RWPE1 (cell line): ENCODE data around the gene PLCD1.

Experiments used
- CTCF ChIA-PET: fragments of 350-600 bp; sonication (Branson Sonifier 250); formaldehyde crosslinking; extraction: SDS; loops from one replicate; lab custom pipeline; 2021; lab: Yijun Ruan, JAX
- POLR2A ChIA-PET: fragments of 400-600 bp; formaldehyde crosslinking; extraction: SDS; loops from one replicate; lab custom pipeline; 2020; ENCODE audit warnings: antibody characterized with exemption; ENCODE audit not compliant: low non-redundant PET; lab: Yijun Ruan, JAX
- DNase-seq: peaks from one replicate; pipeline ENCODE4 v3.0.0; 2012; ENCODE audit warnings: low spot score
- H3K27ac ChIP-seq: fragments of 450-650 bp; 2 replicates; pipeline ENCODE4 v1.5.1; 2017
- TF ChIP-seq, protein P1 (sequence below): fragments of 450-650 bp; conservative IDR thresholded peaks from 2 replicates; pipeline ENCODE4 v1.5.1; 2017; ENCODE audit warnings: low read depth, mild to moderate bottlenecking

PLCD1 gene

DNA sequence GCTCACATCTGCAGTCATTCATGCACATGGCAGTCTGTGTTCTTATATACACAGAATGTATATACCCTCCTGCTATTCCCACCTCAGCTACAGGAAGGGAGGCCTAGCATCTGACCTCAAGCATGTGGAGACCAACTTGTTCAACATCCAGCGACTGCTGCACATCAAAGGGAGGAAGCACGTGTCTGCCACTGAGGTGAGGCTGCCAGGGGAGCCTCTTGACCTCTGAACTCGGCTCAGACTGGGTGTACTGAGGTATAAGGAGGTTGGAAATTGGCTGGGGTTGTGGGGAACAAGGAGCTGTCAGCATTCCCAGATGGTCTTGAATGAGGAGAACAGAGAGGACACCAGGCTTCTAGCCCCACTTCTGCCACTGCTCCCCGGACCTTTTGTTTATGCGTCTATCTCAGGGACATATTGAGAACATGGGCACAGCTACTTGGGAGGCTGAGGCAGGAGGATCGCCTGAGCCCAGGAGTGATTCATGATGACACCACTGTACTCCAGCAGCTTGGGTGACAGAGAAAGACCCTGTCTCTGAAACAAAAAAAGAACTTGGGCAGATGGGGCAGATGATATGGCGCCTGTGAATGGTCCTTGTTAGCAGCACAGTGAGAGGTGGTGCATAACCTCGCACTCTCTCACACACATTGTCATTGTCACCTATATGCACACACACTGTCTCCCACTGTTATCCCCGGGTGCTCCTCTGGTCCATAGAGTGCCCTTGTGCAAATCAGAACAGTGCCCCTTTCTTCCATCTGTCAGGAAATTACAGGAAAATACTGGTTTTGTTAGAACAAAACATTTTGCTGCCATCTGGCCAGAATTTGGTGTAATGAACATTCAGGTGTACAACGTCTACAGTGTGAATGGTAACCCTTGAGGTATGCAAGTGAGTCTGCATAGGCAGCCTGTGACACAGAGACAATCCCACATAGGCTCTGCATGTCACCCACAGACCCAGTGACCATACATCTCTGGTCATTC, 33.5 kb downstream of the PLCD1 start:
- DNase-seq, result no peak
- TF ChIP-seq, protein P1, sequence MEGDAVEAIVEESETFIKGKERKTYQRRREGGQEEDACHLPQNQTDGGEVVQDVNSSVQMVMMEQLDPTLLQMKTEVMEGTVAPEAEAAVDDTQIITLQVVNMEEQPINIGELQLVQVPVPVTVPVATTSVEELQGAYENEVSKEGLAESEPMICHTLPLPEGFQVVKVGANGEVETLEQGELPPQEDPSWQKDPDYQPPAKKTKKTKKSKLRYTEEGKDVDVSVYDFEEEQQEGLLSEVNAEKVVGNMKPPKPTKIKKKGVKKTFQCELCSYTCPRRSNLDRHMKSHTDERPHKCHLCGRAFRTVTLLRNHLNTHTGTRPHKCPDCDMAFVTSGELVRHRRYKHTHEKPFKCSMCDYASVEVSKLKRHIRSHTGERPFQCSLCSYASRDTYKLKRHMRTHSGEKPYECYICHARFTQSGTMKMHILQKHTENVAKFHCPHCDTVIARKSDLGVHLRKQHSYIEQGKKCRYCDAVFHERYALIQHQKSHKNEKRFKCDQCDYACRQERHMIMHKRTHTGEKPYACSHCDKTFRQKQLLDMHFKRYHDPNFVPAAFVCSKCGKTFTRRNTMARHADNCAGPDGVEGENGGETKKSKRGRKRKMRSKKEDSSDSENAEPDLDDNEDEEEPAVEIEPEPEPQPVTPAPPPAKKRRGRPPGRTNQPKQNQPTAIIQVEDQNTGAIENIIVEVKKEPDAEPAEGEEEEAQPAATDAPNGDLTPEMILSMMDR, result no peak
- POLR2A ChIA-PET, result no interaction called here
- no peak overlapping the region; the same call in 1 of the 2 replicates for H3K27ac ChIP-seq
- CTCF ChIA-PET, result interaction anchor here (1.1 kb wide), 1 partner anchor 22 kb away, joined by 3 read pairs; no protein-coding TSS in a partner anchor

DNA sequence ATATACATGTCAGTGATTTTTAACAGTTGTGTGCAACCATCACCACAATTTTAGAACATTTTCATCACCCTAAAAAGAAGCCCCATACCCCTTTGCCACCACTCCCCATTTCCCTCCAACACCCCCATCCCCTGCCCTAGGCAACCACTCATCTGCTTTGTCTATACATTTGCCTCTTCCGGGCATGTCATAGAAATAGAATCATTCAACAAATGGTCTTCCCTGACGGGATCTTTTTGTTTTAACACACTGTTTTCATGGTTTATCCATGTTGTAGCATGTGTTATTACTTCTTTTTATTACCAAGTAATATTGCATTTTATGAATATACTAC, 34.8 kb downstream of the PLCD1 start:
- peak overlapping the region; percentile 65 for H3K27ac ChIP-seq
- CTCF ChIA-PET, result no interaction called here

DNA sequence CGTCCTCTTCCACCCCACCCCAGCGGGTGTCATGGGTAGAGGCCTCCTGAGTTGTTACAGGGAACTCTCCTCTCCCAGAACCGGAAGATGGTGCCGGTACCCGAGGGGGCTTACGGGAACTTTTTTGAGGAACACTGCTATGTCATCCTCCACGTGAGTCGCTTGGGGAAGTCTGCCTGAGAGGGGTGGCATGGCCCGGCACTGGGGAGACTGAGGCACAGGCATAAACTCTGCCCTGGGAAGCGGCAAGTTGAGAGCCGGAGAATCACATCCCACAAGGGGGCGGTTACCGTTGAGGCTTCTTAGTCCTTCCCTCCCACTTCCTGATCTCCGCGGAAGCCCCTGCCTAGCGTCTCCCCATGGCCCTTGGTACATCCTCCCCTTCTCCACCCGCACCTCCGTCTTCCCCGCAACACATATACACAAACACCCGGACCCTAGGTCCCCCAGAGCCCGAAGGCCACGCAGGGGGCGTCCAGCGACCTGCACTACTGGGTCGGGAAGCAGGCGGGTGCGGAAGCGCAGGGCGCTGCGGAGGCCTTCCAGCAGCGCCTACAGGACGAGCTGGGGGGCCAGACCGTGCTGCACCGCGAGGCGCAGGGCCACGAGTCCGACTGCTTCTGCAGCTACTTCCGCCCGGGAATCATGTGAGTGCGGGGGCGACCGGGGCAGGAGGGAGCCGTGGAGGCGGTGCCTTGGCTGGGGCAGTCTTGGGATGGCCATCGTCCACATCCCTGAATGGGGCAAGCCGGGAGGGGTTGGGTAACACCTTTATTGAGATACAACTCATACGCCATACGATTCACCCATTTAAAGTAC, 35.4 kb downstream of the PLCD1 start:
- ChIA-PET CTCF (no interaction called here), POLR2A (no interaction called here)
- peak overlapping the region; percentile 65 for H3K27ac ChIP-seq
- TF ChIP-seq, protein P1, result no peak
- no peak for DNase-seq

More for the DNA sequence above, 34.8 kb downstream of the PLCD1 start:
- POLR2A ChIA-PET, result no interaction called here
- TF ChIP-seq, protein P1, result no peak
- DNase-seq, result no peak

DNA sequence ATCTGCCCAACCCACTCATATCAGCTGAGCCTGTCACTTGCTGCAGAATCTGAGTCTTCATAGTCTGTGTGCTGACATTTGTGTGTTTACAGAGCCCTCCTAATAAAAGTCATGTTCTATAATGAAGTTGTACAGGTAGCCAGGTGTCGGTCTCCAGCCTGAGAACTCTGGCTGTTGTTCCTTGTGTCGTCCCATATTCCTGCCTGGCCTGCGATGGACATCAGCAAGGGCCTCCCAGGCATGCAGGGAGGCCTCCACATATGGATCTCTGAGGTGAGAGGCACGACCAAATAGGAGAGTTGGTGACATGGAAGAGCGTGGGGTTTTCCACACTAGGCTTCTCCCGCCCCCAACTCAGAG, 36.0 kb downstream of the PLCD1 start:
- ChIA-PET POLR2A (no interaction called here), CTCF (no interaction called here)
- TF ChIP-seq, protein P1, result no peak
- H3K27ac ChIP-seq, result peak overlapping the region; percentile 65
- DNase-seq, result no peak

DNA sequence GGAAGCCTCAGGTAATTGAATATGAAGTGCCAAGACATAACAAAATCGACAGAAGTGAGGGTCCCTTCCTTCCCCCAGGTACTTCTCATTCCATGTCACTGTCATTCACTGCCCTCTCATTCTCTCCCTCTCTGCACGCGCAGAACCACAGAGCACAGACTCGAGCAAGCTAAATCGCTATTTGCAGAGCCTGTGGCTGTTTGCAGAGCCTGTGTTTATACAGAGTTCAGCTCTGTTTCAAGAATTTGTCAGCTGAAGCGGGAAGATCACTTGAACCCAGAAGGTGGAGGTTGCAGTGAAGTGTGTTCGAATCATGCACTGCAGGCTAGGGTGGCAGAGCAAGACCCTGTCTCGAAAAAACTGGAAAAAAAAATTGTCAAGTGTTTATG, 36.4 kb downstream of the PLCD1 start:
- no peak for DNase-seq
- POLR2A ChIA-PET, result no interaction called here
- H3K27ac ChIP-seq, result peak overlapping the region; percentile 65
- CTCF ChIA-PET, result no interaction called here
- TF ChIP-seq, protein P1, result no peak

DNA sequence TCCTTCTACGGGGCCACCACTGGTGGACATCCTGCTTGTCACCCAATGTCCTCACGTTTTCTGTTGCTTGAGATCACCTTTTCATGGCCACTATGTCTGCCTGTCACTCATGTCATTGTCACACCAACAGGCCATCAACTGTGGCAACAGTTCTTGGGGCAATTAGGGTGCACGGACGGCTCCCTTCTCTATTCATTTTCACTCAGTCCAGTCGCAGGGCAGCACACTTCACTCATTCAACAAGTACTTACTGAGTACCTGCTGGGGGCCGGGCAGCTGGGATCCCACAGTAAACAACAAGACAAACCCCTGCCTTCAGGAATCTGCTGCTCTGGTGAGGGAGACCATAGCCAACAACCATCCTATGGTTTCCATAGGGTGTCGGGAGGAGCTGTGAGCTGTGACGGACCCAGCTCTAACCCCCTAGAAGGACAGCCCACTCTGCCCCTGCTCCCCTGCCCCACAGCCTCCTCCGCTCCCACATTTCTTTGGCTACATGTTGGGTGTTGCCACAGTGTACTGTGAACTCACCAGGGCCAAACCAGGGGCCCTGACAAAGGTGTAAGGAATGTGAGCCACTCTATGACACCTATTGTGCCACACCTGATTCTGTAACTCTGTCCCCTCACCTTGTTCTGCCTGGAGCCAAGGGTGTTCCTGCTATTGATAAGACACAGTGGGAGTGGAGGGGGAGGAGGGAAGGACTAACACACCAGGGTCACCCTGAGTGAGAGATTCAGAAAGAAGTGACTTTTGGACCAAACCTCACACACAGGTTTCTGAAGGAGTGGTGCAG, 37.0 kb downstream of the PLCD1 start:
- ChIA-PET POLR2A (no interaction called here), CTCF (no interaction called here)
- H3K27ac ChIP-seq, result no peak overlapping the region
- no peak for DNase-seq
- TF ChIP-seq, protein P1, result no peak
